ENCODE data around the gene ERMARD.
"Not testable (repeated sequence)": the region's sequence is repeated elsewhere in the genome, so short reads cannot be mapped to it uniquely, and the experiment has no call there.

Gene ERMARD

DNA sequence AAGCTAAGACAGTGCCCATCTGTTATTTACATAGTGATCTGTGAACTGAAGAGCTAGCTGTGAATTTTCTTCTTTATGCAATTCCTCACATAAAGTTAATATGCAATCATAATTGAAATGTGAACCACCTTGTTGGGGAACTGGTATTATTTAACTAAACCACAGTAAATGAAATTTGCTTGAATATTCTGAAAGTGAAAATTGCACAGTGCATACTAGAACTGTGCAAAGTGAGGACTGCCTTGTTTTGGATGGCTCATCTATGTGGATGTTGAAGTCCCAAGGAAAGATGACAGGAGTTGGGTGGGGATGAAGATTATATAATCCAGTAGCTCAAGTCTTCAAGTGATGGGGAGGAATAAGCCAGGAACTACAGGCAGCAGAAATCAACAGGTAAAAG is 21.5 kb upstream of the ERMARD start:
- no peak overlapping the region for H3K27ac ChIP-seq
- DNase-seq (ENCODE audit: low read depth, low spot score) = no peak

DNA sequence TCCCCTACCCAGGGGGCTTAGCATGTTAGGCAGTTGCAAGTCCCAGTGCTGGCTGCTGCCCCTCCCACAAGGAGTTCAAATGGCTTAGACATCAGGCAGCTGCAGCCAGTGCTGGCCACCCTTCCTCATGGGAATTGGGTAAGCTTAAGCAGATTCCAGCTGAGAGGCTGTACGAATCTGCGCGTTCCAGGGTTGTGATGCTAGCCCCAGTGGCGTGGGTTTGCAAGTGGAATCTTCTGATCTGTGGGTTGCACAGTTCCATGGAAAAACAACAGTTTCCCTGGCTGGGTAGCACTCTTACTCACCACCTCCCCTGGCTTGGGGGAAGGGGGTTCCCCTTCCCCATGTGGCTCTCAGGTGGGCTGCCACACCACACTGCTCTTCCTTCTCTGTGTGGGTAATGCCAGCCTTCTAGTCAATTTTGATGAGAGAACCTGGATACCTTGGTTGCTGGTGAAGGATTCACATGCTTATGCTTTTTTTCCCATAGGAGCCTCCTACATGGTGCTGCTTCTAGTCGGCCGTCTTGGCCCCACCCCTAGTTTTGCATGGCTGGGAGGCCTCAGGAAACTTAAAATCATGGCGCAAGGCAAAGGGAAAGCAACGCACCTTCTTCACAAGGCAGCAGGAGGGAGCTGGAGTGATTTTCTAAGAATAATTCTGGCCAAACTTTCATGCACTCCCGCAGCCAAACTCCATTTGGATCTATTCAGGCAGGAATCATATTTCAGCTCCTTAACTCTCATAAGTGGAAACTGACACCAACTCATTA is 13.0 kb upstream of the ERMARD start:
- H3K27ac ChIP-seq = no peak overlapping the region

DNA sequence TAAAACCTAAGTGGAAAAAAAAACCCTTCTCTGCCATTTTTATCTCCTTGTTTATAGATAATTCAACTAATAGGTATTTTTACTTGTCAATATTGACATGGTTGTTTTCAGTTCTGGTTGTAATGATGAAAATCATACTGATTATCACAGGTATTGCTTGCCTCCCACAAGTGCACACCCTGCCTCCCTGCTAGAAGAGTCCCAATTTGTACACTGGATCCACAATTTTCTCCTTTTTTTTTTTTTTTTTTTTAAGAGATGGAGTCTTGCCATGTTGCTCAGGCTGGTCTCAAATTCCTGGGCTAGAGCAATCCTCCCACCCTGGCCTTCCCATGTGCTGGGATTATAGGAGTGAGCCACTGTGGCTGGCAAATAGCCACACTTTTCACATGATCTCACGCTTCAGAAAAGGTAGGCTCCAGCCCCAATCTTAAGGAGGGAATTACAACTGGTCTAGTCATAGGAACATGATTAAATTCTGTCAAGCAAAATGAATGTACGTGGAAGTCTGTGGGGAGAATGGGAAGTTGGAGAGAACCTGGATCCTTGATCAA is 12.4 kb upstream of the ERMARD start:
- DNase-seq (ENCODE audit: low read depth, low spot score) = no peak
- H3K27ac ChIP-seq = no peak overlapping the region

More for the DNA sequence above, 13.0 kb upstream of the ERMARD start:
- no peak for DNase-seq (ENCODE audit: low read depth, low spot score)

GRCh38 chr6:169741344-169741743 is 10.1 kb upstream of the ERMARD start:
- no peak overlapping the region for H3K27ac ChIP-seq
- DNase-seq (ENCODE audit: low read depth, low spot score) = no peak

DNA sequence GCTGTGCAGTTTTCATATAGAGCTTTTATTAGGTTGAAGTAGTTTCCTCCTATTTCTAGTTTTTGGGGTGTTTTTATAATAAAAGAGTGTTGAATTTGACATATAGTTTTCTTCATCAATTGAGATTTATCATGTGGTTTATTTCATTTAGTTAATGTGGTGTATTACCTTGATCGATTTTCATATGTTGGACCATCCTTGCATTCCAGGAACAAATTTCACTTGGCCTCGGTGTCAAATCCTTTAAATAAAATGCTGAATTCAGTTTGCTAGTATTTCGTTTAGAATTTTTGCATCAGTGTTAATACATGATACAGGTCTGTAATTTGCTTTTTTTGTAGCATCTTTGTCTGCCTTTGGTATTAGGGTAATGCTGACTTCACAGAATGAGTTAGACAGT is 6.0 kb upstream of the ERMARD start:
- no peak for DNase-seq (ENCODE audit: low read depth, low spot score)
- H3K27ac ChIP-seq = no peak overlapping the region

DNA sequence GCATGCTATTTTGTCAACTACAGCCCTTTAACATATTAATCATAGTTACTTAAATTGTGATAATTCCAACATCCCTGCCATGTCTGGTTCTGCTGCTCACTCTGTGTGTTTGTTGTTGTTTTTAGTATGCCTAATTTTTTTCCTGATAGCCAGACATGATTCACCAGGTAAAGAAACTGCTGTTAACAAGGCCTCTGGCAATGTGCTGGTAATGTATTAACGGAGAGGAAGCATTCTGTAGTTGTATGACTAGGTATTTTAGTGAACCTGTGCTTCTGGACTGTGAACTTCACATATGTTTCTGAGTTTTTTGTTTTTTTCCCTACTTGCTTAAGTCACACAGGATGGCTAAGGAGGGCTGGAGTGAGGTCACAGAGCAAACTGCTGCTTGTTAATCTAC is 4.9 kb upstream of the ERMARD start:
- DNase-seq (ENCODE audit: low read depth, low spot score) = no peak
- no peak overlapping the region for H3K27ac ChIP-seq

GRCh38 chr6:169752074-169752623 is 727 bp downstream of the ERMARD start:
- no peak for DNase-seq (ENCODE audit: low read depth, low spot score)
- peak overlapping the region; percentile 89 for H3K27ac ChIP-seq

GRCh38 chr6:169755162-169755561 is 3.7 kb downstream of the ERMARD start:
- no peak for DNase-seq (ENCODE audit: low read depth, low spot score)
- H3K27ac ChIP-seq = no peak overlapping the region

- DNase-seq (ENCODE audit: low read depth, low spot score) = no peak
- H3K27ac ChIP-seq = no peak overlapping the region
Measured at GRCh38 chr6:169763308-169763707, 11.9 kb downstream of the ERMARD start.

GRCh38 chr6:169763881-169764280 is 12.5 kb downstream of the ERMARD start:
- no peak for DNase-seq (ENCODE audit: low read depth, low spot score)
- H3K27ac ChIP-seq = no peak overlapping the region

- DNase-seq (ENCODE audit: low read depth, low spot score); H3K27ac ChIP-seq: not testable (repeated sequence)
Measured at GRCh38 chr6:169765789-169766188, 14.4 kb downstream of the ERMARD start.

GRCh38 chr6:169766232-169766631 is 14.8 kb downstream of the ERMARD start:
- no peak overlapping the region for H3K27ac ChIP-seq
- no peak for DNase-seq (ENCODE audit: low read depth, low spot score)

DNA sequence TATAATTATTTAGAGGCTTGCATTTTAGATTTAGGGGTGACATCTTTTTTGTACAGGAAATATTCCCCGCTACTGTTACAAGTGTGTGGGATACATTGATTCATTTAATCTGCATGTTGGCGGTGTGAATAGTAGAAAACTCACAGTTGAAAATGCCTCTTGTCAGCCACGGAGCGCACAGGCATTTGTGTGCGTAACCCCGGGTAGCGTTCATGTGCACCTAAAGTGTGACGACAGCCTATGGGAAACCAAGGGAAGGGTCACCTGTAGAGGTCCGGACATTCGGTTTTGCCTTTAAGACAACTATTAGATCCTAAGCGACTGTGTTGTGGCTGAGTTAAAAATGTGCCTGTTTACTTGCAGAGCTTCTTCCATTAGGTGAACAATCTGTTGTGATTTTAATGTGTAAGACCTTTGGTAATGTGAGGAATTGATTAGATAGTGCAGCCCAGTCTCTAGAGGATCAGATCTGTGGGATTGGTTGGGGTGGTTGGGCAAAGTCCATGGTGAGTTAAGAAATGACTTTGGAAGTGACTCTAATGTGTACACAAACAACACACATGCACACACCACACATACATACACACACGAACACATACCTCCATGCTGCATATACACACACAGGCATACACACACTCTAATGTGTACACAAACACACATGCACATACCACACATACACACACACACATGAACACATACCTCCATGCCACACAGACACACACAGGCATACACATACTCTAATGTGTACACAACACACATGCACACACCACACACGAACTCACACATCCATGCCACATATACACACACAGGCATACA is 15.7 kb downstream of the ERMARD start:
- no peak for DNase-seq (ENCODE audit: low read depth, low spot score)
- no peak overlapping the region for H3K27ac ChIP-seq

DNA sequence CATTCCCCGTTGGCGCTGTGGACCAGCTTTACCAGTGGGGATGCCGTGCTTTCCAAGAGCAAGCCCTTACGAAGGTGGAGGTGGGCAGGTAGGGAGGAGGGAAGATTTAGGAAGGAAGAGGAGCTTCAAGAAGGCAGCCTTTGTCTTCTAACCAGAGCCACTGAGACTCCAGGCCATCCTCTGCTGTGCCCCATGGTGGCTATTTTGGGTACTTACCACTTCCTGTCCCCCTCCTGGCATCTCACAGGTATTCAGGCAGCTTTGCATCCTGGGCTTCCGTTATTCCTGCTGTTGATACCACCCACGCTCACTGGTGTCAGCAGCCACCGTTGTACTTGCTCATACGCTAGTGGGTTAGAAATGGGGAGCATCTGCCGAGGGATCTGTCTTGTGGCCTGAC is 22.9 kb downstream of the ERMARD start:
- H3K27ac ChIP-seq = no peak overlapping the region
- DNase-seq (ENCODE audit: low read depth, low spot score) = no peak

- H3K27ac ChIP-seq = no peak overlapping the region
- no peak for DNase-seq (ENCODE audit: low read depth, low spot score)
Measured at GRCh38 chr6:169775321-169775720, 23.9 kb downstream of the ERMARD start.

- DNase-seq (ENCODE audit: low read depth, low spot score) = no peak
- H3K27ac ChIP-seq = no peak overlapping the region
Measured at GRCh38 chr6:169776379-169776778, 25.0 kb downstream of the ERMARD start.

DNA sequence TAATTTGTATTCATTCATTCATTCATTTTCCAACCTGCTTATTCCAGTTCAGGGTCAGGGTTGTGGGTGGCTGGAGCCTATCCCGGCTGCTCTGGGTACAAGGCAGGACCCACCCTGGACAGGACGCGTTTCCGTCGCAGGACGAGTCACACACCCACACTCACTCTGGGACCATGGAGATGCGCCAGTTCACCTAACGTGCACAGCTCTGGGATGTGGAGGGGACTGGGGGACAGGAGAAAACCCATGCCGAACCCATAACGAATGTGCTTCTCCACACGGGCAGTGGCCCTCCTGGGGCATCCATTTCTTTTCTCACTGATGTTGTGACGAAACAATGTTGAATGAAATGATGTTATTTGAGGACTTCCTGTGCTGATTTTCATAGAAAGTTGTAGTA is 26.5 kb downstream of the ERMARD start:
- H3K27ac ChIP-seq = no peak overlapping the region

DNA sequence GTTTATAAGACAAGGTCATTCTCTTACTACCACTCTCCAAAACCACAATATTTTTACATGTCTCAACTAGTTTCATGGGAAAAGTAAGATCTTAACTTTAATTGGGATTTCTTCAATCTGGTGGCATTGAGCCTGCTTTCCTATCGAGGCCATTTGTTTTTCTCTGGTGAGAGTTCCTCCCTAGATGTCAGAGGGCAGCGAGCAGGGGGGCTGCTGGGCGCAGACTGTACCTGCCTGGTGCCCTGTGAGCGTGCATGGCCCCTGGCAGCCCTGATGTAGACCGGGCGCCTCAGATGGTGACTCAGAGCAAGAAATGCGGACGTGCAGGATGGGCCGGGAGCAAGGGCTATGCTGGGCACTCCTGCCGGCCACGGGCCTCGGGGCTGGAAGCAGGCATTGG is 27.2 kb downstream of the ERMARD start:
- H3K27ac ChIP-seq = peak overlapping the region; percentile 18
- DNase-seq (ENCODE audit: low read depth, low spot score) = no peak

More for the DNA sequence above, 26.5 kb downstream of the ERMARD start:
- DNase-seq (ENCODE audit: low read depth, low spot score) = no peak

DNA sequence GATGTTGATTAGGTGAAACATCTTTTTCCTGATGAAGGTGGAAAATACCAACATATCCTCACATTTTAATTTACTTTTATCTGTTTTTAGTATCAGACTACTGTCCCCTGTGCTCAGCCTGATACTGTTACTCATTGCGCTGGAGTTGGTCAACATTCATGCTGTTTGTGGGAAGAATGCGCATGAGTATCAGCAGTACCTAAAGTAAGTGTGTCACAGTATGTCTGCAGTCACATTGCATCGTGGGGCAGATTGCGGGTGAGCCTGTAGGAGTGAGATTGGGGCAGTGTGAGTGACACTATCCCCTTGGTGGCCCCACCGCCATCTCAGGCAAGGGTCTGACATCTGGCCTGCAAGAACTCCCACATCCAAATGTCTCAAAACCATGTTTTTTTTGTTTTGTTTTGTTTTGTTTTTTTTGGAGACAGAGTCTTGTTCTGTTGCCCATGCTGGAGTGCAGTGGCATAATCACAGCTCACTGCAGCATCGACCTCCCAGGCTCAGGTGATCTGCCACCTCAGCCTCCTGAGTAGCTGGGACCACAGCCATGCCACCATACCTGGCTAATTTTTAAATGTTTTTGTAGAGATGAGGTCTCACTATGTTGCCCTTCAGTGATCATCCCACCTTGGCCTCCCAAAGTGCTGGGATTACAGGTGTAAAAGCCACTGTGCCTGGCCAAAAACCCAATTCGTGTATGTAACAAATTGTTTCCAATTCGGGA is 27.8 kb downstream of the ERMARD start:
- H3K27ac ChIP-seq = peak overlapping the region; percentile 18
- DNase-seq (ENCODE audit: low read depth, low spot score) = no peak

DNA sequence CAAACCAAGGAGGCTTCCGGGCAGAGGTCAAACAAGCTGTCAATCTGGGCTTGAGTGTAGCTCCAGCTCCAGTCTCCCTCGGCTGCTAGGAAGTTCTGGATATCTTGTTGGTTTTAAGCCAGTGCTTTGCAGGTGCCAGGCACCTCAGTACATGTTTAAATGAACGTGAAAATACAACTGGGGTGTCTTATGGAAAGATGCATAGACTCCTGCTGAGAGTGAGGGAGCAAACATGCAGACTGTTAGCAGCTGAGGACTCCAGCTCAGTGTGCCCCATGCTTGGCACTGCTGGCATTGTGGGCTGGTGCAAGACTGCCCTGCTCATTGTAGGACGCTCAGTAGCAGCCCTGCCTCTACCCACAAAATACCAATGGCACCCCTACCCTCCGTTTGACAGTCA is 28.5 kb downstream of the ERMARD start:
- DNase-seq (ENCODE audit: low read depth, low spot score) = no peak
- no peak overlapping the region for H3K27ac ChIP-seq

Data from epithelial cell of prostate (primary cell).